NT2/D1 (cell line): ENCODE measurements around the gene TSPAN1.

Source experiments
- SUZ12 ChIP-seq: IDR thresholded peaks from 2 replicates; pipeline ENCODE4 v1.6.1; 2011; ENCODE audit not compliant: insufficient read length, insufficient read depth; ENCODE audit errors: extremely low read depth
- ZNF274 ChIP-seq: IDR thresholded peaks from 2 replicates; pipeline ENCODE4 v1.6.1; 2011; ENCODE audit warnings: mild to moderate bottlenecking, low read depth, low read length

DNA sequence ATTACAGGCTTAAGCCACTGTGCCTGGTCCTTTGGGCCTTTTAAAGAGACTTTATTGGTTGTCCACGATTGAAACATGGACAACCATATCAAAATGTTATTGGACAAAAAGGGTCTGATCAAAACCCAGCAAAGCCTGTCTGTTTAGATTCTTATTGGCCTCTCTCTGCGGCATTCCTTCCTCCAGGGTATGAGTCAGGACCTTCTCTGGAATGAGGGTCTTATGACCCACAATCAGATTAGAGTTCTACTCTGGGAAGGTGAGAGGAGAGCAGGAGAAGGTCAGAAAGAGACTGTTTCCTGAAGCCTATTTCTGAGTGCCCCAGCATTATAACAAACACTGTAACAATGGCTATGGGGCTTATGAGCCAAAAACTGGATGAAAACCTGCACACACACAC is 36.2 kb downstream of the TSPAN1 start:
- TF ChIP-seq ZNF274, result no peak
- no peak for TF ChIP-seq SUZ12
